Activated CD8-positive, alpha-beta T cell treated with anti-CD3 and anti-CD28 coated beads, Interleukin-2, amount 10 ng/mL, durations not matched to agents 7 days and 5 days (primary cell): ENCODE data around the gene PCCA. TPM values are rescaled to one million over a fixed set of nuclear protein-coding genes. Genes with fewer than 3 reads are reported as not detected.
A peak's percentile ranks its signal among the peaks of the same experiment; 100 is the strongest.
"Not testable (repeated sequence)": the region's sequence is repeated elsewhere in the genome, so short reads cannot be mapped to it uniquely, and the experiment has no call there.

Experiments
- ATAC-seq: fragments of 150-1000 bp; cut with Tn5 transposase; one replicate; pipeline ENCODE4 v1.10.0; 2021; ENCODE audit warnings: moderate library complexity
- CTCF ChIA-PET: fragments of 350-600 bp; sonication (Branson Sonifier 250); formaldehyde crosslinking; loops from one replicate; lab custom pipeline; 2021; ENCODE audit warnings: antibody characterized with exemption; lab: Charles Lee
- POLR2A ChIA-PET: fragments of 350-600 bp; sonication (Branson Sonifier 250); formaldehyde crosslinking; loops from one replicate; lab custom pipeline; 2021; ENCODE audit warnings: antibody characterized with exemption; lab: Charles Lee
- DNase-seq: peaks from one replicate; pipeline ENCODE4 v3.0.0-alpha.2; 2020
- H3K27ac Mint-ChIP-seq: one replicate; pipeline ENCODE4 v1.8.0; 2021; ENCODE audit warnings: mild to moderate bottlenecking, mixed read lengths
- H3K27me3 Mint-ChIP-seq: one replicate; pipeline ENCODE4 v1.8.0; 2021; ENCODE audit warnings: low read depth, mixed read lengths
- H3K36me3 Mint-ChIP-seq: one replicate; pipeline ENCODE4 v1.8.0; 2021; ENCODE audit warnings: low read depth, mixed read lengths
- H3K4me1 Mint-ChIP-seq: one replicate; pipeline ENCODE4 v1.8.0; 2021; ENCODE audit warnings: low read depth, mixed read lengths
- H3K4me3 Mint-ChIP-seq: one replicate; pipeline ENCODE4 v1.8.0; 2021; ENCODE audit warnings: mild to moderate bottlenecking, mixed read lengths
- H3K9me3 Mint-ChIP-seq: one replicate; pipeline ENCODE4 v1.8.0; 2022; ENCODE audit warnings: mixed read lengths; ENCODE audit not compliant: insufficient read depth
- total RNA-seq, 2 experiments: library from RNA; stranded (reverse); gene quantifications; one replicate each; pipeline ENCODE4 v1.2.3, GENCODE V29; 2021

The PCCA gene
- total RNA-seq, 2 experiments from 2014 or later, result 11.4 to 12.2 TPM

DNA sequence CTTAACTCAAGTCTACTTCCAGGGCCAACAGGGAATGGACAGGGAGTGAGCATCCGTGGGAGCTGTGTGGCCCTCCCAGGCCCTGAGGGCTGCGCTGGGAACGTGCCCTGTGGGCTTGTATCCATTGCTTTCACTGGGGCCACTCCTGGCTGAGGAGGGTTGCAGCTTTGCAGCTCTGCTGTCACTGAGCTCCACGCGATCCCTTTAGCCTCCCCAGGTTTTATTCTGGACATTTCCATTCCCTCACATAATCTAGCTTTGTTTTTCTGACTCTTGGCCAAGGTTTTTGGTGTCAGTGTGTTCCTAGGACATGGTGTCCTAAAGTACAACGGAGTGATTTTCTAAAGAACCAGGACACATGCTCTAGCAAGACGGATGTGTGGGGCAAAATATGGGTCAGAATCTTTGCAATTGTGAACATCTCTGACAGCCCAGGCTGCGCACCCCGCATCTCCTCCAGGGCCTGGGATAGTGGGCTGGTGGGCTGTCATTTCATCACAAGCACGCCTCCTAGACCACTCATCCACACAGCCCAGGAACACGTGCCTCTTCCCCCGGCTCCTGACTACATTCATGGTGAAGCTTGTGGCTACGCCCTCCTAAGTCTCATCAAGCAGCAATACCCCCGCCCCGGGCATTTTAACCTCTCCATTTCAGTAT lies 471.7 kb downstream of the PCCA start:
- POLR2A ChIA-PET, result no interaction called here
- DNase-seq (no peak), ATAC-seq (no peak)
- Mint-ChIP-seq H3K27ac (no peak overlapping the region), H3K27me3 (peaks cover 2% of the 10 kb centered on the region), H3K36me3 (no peaks in the 10 kb centered on the region), H3K4me3 (no peak overlapping the region), H3K9me3 (no peaks in the 10 kb centered on the region), H3K4me1 (peaks cover 5% of the 10 kb centered on the region)
- CTCF ChIA-PET, result interaction anchor here (0.7 to 1.4 kb wide), 4 partner anchors 12 to 1142 kb away, joined by 3 to 14 read pairs (median 3); no protein-coding TSS in a partner anchor

DNA sequence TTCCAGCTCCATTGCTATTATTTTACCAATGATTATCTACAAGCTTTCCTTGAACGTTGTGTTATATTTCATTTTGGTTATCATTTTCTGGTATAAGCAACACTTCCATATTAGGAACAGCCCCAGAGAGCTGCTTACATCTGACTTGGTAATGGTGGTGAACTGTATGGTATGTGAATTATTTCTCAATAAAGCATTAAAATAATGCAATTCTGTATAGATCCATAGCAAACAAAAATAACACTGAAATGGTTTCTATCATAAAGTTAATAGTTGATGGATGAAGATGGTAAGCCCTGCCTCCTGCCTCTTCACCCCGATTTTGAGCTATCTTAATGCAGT lies 472.2 kb downstream of the PCCA start:
- H3K36me3 Mint-ChIP-seq, result no peaks in the 10 kb centered on the region
- ChIA-PET POLR2A (no interaction called here), CTCF (interaction anchor here (1.4 kb wide), 1 partner anchor 12 kb away, joined by 14 read pairs; no protein-coding TSS in a partner anchor)
- DNase-seq (no peak), ATAC-seq (no peak)
- no peak overlapping the region for H3K27ac Mint-ChIP-seq
- H3K9me3 Mint-ChIP-seq, result no peaks in the 10 kb centered on the region
- peaks cover 6% of the 10 kb centered on the region for H3K4me1 Mint-ChIP-seq
- no peak overlapping the region for H3K4me3 Mint-ChIP-seq
- peaks cover 2% of the 10 kb centered on the region for H3K27me3 Mint-ChIP-seq

DNA sequence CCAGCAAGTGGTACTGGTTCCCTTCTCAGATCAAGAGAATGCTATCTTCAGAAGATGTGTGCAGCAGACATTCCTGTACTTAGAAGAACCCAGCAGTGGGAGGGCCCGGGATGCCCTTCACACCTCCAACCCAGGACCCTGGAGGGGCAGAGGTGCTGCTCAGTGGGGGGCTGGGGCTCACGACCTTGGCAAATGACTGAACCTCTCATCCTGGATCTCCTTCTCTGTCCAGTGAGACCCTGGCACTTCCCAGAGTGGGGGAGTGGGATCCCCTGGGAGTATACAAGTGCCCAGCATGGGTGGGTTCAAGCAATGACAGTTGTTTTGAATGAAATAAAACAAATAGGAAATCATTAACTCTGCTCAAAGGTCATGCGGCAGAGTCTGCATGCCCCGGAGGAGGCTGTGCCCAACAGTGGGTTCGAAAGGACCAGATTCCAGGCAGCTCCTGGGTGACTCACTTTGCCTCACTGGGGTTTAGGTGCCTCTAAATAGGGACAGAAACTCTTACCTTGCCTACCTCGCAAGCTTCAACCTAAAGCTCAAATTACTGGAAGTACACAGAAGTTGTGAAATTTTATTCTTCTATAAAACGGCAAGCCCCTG lies 472.8 kb downstream of the PCCA start:
- Mint-ChIP-seq H3K27ac (no peak overlapping the region), H3K4me3 (no peak overlapping the region), H3K36me3 (no peaks in the 10 kb centered on the region), H3K4me1 (peaks cover 6% of the 10 kb centered on the region), H3K9me3 (no peaks in the 10 kb centered on the region), H3K27me3 (peaks cover 2% of the 10 kb centered on the region)
- ChIA-PET POLR2A (no interaction called here), CTCF (interaction anchor here (1.4 kb wide), 1 partner anchor 11 kb away, joined by 14 read pairs; no protein-coding TSS in a partner anchor)
- ATAC-seq, result no peak
- no peak for DNase-seq

DNA sequence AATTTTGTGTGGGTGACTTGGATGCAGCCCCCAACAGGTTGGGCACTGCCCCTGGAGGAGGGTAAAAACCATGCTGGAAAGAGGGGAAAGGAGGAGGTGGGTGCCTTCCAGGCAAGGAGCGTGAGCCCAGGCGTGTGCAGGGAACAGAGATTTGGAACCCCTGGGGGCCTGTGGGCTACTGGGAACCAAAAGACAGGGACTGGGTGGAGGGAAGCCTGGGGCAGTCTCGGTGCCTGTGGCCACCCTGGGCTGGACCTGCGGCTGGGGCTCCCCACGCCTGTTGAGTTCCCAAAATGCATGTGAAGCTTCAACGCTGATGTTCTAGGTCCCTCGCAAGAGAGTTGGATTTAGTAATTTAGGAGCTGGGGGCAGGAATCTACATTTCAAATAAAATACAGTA lies 474.9 kb downstream of the PCCA start:
- Mint-ChIP-seq H3K4me3 (no peak overlapping the region), H3K36me3 (no peaks in the 10 kb centered on the region), H3K27ac (no peak overlapping the region), H3K4me1 (peaks cover 6% of the 10 kb centered on the region), H3K27me3 (no peaks in the 10 kb centered on the region), H3K9me3 (no peaks in the 10 kb centered on the region)
- DNase-seq (no peak), ATAC-seq (no peak)
- ChIA-PET CTCF (interaction anchor here (0.8 to 1.2 kb wide), 2 partner anchors 10 to 19 kb away, joined by 3 to 4 read pairs; no protein-coding TSS in a partner anchor), POLR2A (interaction anchor here (0.6 kb wide), 1 partner anchor 353 kb away, joined by 3 read pairs; no protein-coding TSS in a partner anchor)

DNA sequence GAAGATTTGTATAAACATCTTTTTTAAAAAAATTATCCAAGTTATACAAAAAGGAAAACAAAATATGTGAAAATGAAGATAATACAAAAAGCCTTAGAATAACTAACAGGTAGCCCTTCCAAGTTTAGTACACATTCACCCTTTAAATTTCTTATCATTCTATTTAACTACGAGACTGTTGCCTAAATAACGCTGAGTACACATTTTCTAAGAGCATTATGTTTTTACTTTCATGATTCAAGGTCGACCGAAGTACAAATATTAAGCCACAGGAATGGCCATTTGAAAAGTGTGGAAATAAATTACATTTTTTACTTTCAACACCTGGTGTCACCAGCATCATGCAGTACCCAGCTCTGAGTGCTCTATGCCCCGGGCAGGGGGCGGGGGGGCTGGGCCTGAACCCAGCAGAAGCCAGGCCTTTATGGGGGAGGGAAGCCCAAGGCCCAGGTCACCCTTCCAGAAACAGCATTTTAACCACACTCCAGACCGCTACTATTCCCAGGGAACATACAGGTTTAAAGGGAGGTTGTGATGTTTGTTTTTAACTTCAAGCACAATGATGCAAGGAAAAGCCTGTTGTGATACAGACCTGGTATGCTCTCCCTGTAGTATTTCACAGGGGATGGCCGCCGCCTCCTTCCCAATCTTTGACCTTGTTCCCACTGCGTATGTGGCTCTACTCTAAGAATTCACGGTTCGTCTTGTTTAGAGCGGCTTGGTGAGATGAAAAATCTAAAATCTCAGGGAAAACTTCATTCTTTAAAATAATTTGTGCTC lies 475.7 kb downstream of the PCCA start:
- H3K36me3 Mint-ChIP-seq, result no peaks in the 10 kb centered on the region
- H3K27me3 Mint-ChIP-seq, result no peaks in the 10 kb centered on the region
- no peak overlapping the region for H3K4me3 Mint-ChIP-seq
- DNase-seq (no peak), ATAC-seq (no peak)
- H3K27ac Mint-ChIP-seq, result no peak overlapping the region
- peaks cover 6% of the 10 kb centered on the region for H3K4me1 Mint-ChIP-seq
- ChIA-PET CTCF (interaction anchor here (0.8 to 1.4 kb wide), 4 partner anchors 9 to 563 kb away, joined by 3 to 6 read pairs (median 4); no protein-coding TSS in a partner anchor), POLR2A (no interaction called here)
- no peaks in the 10 kb centered on the region for H3K9me3 Mint-ChIP-seq

DNA sequence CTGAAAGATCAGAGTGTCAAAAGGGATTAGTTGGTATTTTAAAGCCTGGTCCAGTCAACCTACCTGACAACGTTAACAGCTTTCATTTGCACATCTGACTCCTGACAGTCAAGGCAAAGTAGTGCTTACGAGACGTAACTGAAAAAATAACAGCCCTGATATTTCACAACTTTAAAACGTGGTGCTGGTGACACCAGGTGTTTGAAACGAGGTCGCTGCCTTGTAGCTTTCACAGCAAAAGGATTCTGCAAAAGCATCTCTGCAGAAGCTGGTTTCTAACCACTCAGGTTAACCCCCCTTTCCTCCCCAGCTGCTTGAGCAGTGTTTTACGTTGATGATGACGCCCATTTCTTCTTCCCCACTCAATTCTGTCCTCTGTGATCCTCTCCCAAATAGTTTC lies 476.4 kb downstream of the PCCA start:
- ChIA-PET CTCF (interaction anchor here (1.0 to 1.4 kb wide), 2 partner anchors 9 to 563 kb away, joined by 3 to 6 read pairs; no protein-coding TSS in a partner anchor), POLR2A (no interaction called here)
- no peaks in the 10 kb centered on the region for H3K27me3 Mint-ChIP-seq

DNA sequence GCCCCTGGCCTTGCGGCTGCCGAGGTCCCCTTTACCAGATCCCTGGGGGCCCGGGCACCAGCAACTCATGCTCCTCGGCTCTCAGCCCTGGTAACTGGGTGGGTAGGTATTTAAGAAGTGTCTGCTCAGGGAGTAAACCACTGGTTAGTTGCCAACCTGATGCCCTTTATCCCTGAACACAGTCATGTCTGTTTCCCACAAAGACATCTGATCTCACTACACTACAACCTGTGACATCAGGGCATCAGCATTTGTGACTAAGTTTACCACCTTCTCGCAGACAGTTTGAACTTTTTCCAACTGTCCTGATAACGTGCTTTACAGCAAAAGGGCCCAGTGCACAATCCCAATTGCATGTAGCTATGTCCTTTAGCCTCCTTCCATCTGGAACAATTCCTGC lies 477.6 kb downstream of the PCCA start:
- no peak overlapping the region for H3K27ac Mint-ChIP-seq
- no peak overlapping the region for H3K4me3 Mint-ChIP-seq
- CTCF ChIA-PET, result no interaction called here
- ATAC-seq, result no peak
- peaks cover 6% of the 10 kb centered on the region for H3K4me1 Mint-ChIP-seq
- H3K27me3 Mint-ChIP-seq, result no peaks in the 10 kb centered on the region
- POLR2A ChIA-PET, result interaction anchor here (0.5 kb wide), 1 partner anchor 549 kb away, joined by 4 read pairs; no protein-coding TSS in a partner anchor
- no peaks in the 10 kb centered on the region for H3K9me3 Mint-ChIP-seq
- no peak for DNase-seq
- peaks cover 1% of the 10 kb centered on the region for H3K36me3 Mint-ChIP-seq

More for the DNA sequence above, 476.4 kb downstream of the PCCA start:
- no peaks in the 10 kb centered on the region for H3K9me3 Mint-ChIP-seq
- DNase-seq, result no peak
- no peak overlapping the region for H3K27ac Mint-ChIP-seq
- H3K36me3 Mint-ChIP-seq, result peaks cover 1% of the 10 kb centered on the region
- H3K4me1 Mint-ChIP-seq, result peaks cover 6% of the 10 kb centered on the region
- no peak for ATAC-seq
- no peak overlapping the region for H3K4me3 Mint-ChIP-seq

DNA sequence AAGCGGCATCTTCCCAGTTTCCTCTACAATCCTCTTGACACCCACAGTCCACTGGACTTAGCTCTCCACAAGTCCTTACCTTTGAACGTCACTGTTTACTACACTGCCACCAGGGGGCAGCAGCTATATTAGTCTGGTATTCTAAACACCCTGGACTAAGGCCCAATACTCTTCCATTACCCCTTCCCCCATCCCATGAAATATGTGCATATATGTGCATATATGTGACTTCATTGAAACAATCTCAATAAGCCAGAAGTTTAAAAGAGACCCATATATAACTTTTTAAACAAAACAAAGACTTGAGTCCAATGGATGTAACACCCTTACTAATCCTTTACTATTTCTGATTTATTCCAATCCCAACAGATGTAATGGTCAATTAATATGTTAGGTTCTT lies 484.2 kb downstream of the PCCA start:
- Mint-ChIP-seq H3K27ac (no peak overlapping the region), H3K4me3 (no peak overlapping the region), H3K27me3 (no peaks in the 10 kb centered on the region), H3K4me1 (peaks cover 30% of the 10 kb centered on the region), H3K9me3 (no peaks in the 10 kb centered on the region), H3K36me3 (peaks cover 1% of the 10 kb centered on the region)
- peak; percentile 89 for ATAC-seq
- ChIA-PET POLR2A (interaction anchor here (1.5 kb wide), 1 partner anchor 15 kb away, joined by 8 read pairs; the partner anchor contains the start of gene GGACT), CTCF (interaction anchor here (0.6 to 8.0 kb wide), 26 partner anchors 9 to 916 kb away, joined by 3 to 167 read pairs (median 3); partner anchors contain the start of genes GGACT and TMTC4)
- DNase-seq, result peak; percentile 84

DNA sequence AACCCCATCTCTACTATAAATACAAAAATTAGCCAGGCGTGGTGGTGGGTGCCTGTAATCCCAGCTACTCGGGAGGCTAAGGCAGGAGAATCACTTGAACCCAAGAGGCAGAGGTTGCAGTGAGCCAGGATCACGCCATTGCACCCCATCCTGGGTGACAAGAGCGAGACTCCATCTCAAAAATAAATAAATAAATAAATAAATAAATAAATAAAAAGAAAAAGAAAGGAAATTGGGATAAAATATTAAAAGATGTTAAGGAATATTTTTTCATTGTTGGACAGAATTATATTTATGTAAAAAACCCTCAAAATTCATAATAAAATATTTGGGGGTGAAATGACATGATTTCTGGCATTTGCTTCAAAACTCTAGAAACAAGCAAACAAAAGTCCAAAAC lies 488.3 kb downstream of the PCCA start:
- Mint-ChIP-seq H3K4me1 (peaks cover 51% of the 10 kb centered on the region), H3K36me3 (peaks cover 17% of the 10 kb centered on the region)
- DNase-seq, H3K9me3 Mint-ChIP-seq, H3K4me3 Mint-ChIP-seq, ATAC-seq, H3K27ac Mint-ChIP-seq, POLR2A ChIA-PET, H3K27me3 Mint-ChIP-seq: not testable (repeated sequence)
- CTCF ChIA-PET, result interaction anchor here (8.0 kb wide), 1 partner anchor 12 kb away, joined by 167 read pairs; the partner anchor contains the start of gene GGACT
